ENCODE measurements around the gene PCDHGA6. TPM values are rescaled to one million over a fixed set of nuclear protein-coding genes. Genes with fewer than 3 reads are reported as not detected.
"Not testable (repeated sequence)": the region's sequence is repeated elsewhere in the genome, so short reads cannot be mapped to it uniquely, and the experiment has no call there.

Gene PCDHGA6
- total RNA-seq, 1 experiment from 2014 or later, result 0.20 TPM

DNA sequence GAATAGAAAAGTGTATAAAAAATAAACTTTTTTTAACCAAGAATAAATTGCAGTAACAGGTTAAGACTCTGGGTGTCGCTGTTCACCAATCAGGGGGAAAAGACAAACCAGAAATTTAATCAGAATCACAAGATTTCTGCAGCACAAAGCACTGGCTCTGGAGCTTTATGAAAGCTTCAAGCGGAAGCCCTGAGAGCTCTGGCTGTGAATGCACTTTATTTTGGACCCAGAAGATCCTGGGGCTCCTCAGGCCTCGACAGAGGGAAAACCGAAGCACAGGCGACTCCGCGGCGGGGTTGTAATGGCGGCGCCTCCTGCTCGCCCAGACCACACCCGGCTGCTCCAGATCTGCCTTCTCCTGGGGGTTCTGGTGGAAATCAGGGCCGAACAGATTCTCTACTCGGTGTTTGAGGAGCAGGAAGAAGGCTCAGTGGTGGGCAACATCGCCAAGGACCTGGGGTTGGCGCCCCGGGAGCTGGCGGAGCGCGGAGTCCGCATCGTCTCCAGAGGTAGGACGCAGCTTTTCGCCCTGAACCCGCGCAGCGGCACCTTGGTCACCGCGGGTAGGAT, 18.7 kb upstream of the PCDHGA6 start, which contains the start of gene PCDHGA4:
Gene PCDHGA4, plus strand, starts transcription at position 122 of the 570 bp plus-strand sequence. Its CDS starts 87 bp downstream, at position 209.
- Histone ChIP-seq H3K36me3 (no peaks in the 10 kb centered on the region), H3K9me3 (peaks cover 5% of the 10 kb centered on the region; the same call in 1 of the 2 replicates), H3K4me3 (no peak within 1 kb of the TSS), H3K27me3 (no peaks in the 10 kb centered on the region)
- DNase-seq, result no peak

DNA sequence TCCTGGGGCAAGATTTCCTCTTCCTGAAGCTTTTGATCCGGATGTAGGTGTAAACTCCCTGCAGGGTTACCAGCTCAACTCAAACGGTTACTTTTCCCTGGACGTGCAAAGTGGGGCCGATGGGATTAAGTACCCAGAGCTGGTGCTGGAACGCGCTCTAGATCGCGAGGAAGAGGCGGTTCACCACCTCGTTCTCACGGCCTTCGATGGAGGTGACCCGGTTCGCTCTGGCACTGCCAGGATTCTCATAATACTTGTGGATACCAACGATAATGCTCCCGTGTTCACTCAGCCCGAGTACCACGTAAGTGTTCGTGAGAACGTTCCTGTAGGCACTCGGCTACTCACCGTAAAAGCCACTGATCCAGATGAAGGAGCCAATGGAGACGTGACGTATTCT, 18.1 kb upstream of the PCDHGA6 start:
- Histone ChIP-seq H3K27me3 (no peaks in the 10 kb centered on the region), H3K9me3 (peaks cover 8% of the 10 kb centered on the region), H3K4me3 (no peak overlapping the region), H3K36me3 (no peaks in the 10 kb centered on the region)
- no peak for DNase-seq

DNA sequence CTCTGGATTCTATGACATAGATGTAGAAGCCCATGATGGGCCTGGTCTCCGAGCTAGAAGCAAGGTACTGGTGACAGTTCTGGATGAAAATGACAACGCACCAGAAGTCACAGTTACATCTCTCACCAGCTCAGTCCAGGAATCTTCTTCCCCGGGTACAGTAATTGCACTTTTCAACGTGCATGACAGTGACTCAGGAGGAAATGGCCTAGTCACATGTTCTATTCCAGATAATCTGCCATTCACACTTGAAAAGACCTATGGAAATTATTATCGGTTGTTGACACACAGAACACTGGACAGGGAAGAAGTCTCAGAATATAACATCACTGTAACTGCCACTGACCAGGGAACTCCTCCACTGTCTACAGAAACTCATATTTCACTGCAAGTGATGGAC, 17.6 kb upstream of the PCDHGA6 start:
- no peaks in the 10 kb centered on the region for H3K36me3 ChIP-seq
- DNase-seq, result no peak
- H3K9me3 ChIP-seq, result peaks cover 10% of the 10 kb centered on the region
- H3K4me3 ChIP-seq, result no peak overlapping the region
- H3K27me3 ChIP-seq, result no peaks in the 10 kb centered on the region

DNA sequence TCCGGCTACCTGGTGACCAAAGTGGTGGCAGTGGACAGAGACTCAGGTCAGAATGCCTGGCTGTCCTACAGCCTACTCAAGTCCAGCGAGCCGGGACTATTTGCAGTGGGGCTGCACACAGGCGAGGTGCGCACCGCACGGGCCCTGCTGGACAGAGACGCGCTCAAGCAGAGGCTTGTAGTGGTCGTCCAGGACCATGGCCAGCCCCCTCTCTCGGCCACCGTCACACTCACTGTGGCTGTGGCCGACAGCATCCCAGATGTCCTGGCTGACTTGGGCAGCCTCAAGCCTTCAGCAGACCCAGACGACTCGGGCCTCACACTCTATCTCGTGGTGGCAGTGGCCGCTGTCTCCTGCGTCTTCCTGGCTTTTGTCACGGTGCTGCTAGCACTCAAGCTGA, 16.7 kb upstream of the PCDHGA6 start:
- Histone ChIP-seq H3K4me3 (no peak overlapping the region), H3K9me3 (peaks cover 10% of the 10 kb centered on the region), H3K36me3 (no peaks in the 10 kb centered on the region), H3K27me3 (no peaks in the 10 kb centered on the region)
- no peak for DNase-seq

DNA sequence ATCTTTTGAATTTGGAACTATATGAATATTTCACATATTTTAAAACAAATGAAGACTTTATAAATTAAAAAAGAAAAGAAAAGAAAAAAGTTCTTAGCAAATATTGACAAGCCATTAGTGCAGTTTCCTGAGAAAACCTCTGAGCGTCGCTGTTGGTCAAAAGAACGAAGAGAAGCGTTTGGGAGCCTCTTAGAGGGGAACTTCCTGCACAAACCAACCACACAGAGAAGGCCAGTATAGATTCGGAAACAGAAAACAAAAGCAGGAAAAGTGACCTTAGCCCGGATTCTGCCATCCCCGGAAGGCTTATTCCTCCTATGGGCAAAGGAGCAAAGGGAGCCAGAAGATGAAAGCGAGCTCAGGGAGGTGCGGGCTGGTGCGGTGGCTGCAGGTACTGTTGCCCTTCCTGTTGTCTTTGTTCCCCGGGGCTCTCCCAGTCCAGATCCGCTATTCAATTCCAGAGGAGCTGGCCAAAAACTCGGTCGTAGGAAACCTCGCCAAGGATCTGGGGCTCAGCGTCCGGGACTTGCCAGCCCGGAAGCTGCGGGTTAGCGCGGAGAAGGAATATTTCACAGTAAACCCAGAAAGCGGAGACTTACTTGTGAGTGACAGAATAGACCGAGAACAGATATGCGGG, 13.8 kb upstream of the PCDHGA6 start, which contains the start of gene PCDHGB2:
Gene PCDHGB2, plus strand, starts transcription at position 205 of the 637 bp plus-strand sequence. Its CDS starts 142 bp downstream, at position 347.
- H3K27me3 ChIP-seq, result no peaks in the 10 kb centered on the region
- peaks cover 16% of the 10 kb centered on the region for H3K9me3 ChIP-seq
- peak; percentile 49 for DNase-seq
- H3K4me3 ChIP-seq, result peak within 1 kb of the TSS; percentile 42
- no peaks in the 10 kb centered on the region for H3K36me3 ChIP-seq

DNA sequence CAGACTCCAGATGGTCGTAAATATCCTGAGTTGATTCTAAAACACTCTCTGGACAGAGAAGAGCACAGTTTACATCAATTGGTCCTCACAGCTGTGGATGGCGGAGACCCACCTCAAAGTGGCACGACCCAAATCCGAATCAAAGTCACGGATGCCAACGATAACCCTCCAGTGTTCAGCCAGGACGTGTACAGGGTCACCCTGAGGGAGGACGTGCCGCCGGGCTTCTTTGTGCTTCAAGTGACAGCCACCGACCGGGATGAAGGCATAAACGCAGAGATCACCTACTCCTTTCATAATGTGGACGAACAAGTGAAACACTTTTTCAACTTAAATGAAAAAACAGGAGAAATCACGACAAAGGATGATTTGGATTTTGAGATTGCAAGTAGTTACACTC, 13.0 kb upstream of the PCDHGA6 start:
- H3K36me3 ChIP-seq, result no peaks in the 10 kb centered on the region
- H3K9me3 ChIP-seq, result peaks cover 22% of the 10 kb centered on the region
- no peak overlapping the region for H3K4me3 ChIP-seq
- DNase-seq, result no peak
- H3K27me3 ChIP-seq, result no peaks in the 10 kb centered on the region

DNA sequence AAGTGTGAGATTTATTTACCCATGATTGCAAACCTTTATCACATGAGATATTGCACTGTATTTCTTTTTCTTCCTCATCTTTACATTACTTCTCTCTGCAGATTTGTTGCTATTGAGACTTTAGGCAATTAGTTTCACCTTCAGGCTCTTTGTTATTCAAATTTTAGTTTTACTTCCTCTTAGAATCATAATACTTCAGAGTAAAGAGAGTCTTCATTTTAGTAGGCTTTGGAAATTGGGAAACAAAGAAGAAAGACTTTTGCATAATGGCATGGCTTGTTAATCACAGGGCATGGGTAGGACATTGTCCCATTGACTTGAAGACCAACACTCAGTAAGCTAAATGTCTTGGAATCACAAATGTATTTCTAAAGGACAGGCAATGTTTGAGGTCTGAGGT, 11.0 kb upstream of the PCDHGA6 start:
- no peaks in the 10 kb centered on the region; the same call in 1 of the 2 replicates for H3K36me3 ChIP-seq
- no peak overlapping the region for H3K4me3 ChIP-seq
- no peak for DNase-seq
- peaks cover 31% of the 10 kb centered on the region for H3K9me3 ChIP-seq
- H3K27me3 ChIP-seq, result no peaks in the 10 kb centered on the region

DNA sequence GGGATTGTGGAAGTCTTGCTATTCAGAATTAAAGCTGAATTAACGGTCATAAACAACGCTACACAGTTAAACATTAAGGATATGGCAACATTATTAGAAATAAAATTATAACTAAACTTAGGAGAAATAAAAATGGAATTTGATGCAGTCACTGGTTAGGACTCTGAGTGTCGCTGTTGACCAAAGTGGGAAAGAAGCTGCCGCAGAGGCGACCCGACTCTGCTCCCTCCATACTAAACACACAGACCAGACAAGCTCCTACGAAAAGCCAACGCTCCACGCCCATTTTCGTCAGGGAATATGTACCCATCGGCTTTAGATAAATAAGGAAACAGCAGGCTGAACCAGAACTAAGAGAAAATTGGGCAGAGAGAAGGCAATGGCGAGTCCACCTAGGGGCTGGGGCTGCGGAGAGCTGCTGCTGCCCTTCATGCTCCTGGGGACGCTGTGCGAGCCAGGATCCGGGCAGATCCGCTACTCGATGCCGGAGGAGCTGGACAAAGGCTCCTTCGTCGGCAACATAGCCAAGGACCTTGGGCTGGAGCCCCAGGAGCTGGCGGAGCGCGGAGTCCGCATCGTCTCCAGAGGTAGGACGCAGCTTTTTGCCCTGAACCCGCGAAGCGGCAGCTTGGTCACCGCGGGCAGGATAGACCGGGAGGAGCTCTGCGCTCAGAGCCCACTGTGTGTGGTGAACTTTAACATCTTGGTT, 9.6 kb upstream of the PCDHGA6 start, which contains the start of gene PCDHGA5:
Gene PCDHGA5, plus strand, starts transcription at position 211 of the 709 bp plus-strand sequence. Its CDS starts 169 bp downstream, at position 380.
- no peaks in the 10 kb centered on the region; the same call in 1 of the 2 replicates for H3K36me3 ChIP-seq
- peaks cover 35% of the 10 kb centered on the region for H3K9me3 ChIP-seq
- no peak within 1 kb of the TSS for H3K4me3 ChIP-seq
- no peaks in the 10 kb centered on the region for H3K27me3 ChIP-seq
- DNase-seq, result no peak

DNA sequence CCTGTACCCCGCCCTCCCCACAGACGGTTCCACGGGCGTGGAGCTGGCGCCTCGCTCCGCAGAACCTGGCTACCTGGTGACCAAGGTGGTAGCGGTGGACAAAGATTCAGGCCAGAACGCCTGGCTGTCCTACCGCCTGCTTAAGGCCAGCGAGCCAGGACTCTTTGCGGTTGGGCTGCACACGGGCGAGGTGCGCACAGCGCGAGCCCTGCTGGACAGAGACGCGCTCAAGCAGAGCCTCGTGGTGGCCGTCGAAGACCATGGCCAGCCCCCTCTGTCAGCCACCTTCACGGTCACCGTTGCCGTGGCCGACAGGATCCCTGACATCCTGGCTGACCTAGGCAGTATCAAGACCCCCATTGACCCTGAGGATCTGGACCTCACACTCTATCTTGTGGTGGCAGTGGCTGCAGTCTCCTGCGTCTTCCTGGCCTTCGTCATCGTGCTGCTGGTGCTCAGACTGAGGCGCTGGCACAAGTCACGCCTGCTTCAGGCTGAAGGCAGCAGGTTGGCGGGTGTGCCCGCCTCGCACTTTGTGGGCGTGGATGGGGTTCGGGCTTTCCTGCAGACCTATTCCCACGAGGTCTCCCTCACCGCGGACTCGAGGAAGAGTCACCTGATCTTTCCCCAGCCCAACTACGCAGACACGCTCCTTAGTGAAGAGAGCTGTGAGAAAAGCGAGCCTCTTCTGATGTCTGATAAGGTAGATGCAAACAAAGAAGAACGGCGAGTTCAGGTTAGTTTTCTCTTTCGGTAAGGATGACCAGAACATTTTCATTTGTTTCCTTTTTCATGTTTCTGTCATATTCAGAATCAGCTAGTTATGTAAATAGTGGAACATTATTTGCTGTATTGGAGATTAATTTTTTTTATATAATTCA, 7.4 kb upstream of the PCDHGA6 start:
- Histone ChIP-seq H3K27me3 (no peaks in the 10 kb centered on the region), H3K4me3 (no peak overlapping the region), H3K36me3 (no peaks in the 10 kb centered on the region; the same call in none of the 2 replicates), H3K9me3 (peaks cover 41% of the 10 kb centered on the region)
- DNase-seq, result no peak

DNA sequence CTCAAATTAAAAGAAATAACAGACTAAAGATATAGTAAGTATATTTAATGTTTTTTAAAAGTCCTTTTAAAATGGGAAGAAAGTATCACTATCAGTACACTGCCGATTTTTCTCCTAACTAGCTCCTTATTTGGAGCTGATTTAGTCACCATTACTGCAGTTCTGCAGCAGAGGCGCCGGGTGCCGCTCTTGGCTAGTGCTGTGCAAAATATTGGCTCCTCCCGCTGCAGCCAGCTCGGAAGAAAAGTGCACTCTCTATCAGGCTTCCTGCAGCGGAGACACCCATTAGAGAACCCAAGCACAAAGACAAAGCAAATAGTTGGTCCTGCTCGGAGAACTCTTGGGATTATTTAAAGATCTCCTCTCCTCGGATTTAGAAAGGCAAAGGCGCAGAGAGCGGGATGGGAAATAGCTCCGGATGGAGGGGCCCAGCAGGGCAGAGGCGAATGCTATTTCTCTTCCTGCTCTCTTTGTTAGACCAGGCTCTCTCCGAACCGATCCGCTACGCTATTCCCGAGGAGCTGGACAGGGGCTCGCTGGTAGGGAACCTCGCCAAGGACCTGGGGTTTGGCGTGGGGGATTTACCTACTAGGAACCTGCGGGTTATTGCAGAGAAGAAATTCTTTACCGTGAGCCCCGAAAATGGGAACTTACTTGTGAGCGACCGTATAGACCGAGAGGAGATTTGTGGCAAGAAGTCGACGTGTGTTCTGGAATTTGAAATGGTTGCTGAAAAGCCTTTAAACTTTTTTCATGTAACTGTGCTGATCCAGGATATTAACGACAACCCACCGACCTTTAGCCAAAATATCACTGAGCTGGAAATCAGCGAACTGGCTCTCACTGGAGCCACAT, 3.5 kb upstream of the PCDHGA6 start, which contains the start of gene PCDHGB3:
Gene PCDHGB3, plus strand, starts transcription at position 249 of the 855 bp plus-strand sequence. Its CDS starts 153 bp downstream, at position 402.
- no peaks in the 10 kb centered on the region for H3K27me3 ChIP-seq
- H3K4me3 ChIP-seq, result no peak within 1 kb of the TSS
- no peaks in the 10 kb centered on the region; the same call in none of the 2 replicates for H3K36me3 ChIP-seq
- no peak for DNase-seq
- peaks cover 58% of the 10 kb centered on the region for H3K9me3 ChIP-seq

DNA sequence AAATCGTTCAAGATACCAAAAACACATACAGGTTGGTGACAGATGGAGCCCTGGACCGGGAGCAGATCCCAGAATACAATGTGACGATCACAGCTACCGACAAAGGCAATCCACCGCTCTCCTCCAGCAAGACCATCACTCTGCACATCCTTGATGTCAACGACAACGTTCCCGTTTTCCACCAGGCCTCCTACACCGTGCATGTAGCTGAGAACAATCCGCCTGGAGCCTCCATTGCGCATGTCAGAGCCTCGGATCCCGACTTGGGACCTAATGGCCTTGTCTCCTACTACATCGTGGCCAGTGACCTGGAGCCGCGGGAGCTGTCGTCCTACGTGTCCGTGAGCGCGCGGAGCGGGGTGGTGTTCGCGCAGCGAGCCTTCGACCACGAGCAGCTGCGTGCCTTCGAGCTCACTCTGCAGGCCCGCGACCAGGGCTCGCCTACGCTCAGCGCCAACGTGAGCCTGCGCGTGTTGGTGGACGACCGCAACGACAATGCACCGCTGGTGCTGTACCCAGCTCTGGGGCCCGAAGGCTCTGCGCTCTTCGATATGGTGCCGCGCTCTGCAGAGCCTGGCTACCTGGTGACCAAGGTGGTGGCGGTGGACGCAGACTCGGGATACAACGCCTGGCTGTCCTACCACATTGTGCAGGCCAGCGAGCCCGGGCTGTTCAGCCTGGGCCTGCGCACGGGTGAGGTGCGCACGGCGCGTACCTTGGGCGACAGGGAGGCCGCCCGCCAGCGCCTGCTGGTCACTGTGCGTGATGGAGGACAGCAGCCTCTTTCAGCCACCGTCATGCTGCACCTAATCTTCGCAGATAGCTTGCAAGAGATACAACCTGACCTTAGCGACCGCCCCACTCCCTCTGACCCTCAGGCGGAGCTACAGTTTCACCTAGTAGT, 1.9 kb upstream of the PCDHGA6 start:
- no peak for DNase-seq
- peaks cover 47% of the 10 kb centered on the region for H3K9me3 ChIP-seq
- no peak overlapping the region for H3K4me3 ChIP-seq
- no peaks in the 10 kb centered on the region; the same call in 1 of the 2 replicates for H3K36me3 ChIP-seq
- H3K27me3 ChIP-seq, result no peaks in the 10 kb centered on the region

DNA sequence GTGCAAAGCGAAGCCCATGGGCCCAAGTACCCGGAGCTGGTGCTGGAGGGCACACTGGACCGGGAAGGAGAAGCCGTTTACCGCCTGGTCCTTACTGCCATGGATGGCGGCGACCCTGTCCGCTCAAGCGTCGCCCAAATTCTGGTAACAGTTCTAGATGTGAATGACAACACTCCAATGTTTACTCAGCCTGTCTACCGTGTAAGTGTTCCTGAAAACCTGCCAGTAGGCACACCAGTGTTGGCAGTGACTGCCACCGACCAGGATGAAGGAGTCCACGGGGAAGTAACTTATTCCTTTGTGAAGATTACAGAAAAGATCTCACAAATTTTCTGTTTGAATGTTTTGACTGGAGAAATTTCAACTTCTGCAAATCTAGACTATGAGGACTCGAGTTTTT, 936 bp downstream of the PCDHGA6 start:
- H3K27me3 ChIP-seq, result no peaks in the 10 kb centered on the region
- peaks cover 42% of the 10 kb centered on the region for H3K9me3 ChIP-seq
- no peak overlapping the region for H3K4me3 ChIP-seq
- no peak for DNase-seq
- H3K36me3 ChIP-seq, result no peaks in the 10 kb centered on the region; the same call in 1 of the 2 replicates

DNA sequence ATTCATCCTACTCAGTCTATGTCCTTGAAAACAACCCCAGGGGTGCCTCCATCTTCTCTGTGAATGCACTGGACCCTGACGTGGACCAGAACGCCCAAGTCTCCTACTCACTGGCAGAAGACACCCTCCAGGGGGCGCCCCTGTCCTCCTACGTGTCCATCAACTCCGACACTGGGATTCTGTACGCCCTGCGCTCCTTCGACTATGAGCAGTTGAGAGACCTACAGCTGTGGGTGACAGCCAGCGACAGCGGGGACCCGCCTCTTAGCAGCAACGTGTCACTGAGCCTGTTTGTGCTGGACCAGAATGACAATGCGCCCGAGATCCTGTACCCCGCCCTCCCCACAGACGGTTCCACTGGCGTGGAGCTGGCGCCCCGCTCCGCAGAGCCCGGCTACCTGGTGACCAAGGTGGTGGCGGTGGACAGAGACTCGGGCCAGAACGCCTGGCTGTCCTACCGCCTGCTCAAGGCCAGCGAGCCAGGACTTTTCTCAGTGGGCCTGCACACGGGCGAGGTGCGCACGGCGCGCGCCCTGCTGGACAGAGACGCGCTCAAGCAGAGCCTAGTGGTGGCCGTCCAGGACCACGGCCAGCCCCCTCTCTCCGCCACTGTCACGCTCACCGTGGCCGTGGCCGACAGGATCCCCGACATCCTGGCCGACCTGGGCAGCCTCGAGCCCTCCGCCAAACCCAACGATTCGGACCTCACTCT, 1.9 kb downstream of the PCDHGA6 start:
- H3K27me3 ChIP-seq, H3K4me3 ChIP-seq, DNase-seq, H3K36me3 ChIP-seq: not testable (repeated sequence)
- peaks cover 41% of the 10 kb centered on the region for H3K9me3 ChIP-seq

Data from MG63 (cell line).